ENCODE measurements around the gene ZCCHC2. TPM values are rescaled to one million over a fixed set of nuclear protein-coding genes. Genes with fewer than 3 reads are reported as not detected.

ZCCHC2 gene
- total RNA-seq, 1 experiment from 2014 or later = 12.4 TPM

DNA sequence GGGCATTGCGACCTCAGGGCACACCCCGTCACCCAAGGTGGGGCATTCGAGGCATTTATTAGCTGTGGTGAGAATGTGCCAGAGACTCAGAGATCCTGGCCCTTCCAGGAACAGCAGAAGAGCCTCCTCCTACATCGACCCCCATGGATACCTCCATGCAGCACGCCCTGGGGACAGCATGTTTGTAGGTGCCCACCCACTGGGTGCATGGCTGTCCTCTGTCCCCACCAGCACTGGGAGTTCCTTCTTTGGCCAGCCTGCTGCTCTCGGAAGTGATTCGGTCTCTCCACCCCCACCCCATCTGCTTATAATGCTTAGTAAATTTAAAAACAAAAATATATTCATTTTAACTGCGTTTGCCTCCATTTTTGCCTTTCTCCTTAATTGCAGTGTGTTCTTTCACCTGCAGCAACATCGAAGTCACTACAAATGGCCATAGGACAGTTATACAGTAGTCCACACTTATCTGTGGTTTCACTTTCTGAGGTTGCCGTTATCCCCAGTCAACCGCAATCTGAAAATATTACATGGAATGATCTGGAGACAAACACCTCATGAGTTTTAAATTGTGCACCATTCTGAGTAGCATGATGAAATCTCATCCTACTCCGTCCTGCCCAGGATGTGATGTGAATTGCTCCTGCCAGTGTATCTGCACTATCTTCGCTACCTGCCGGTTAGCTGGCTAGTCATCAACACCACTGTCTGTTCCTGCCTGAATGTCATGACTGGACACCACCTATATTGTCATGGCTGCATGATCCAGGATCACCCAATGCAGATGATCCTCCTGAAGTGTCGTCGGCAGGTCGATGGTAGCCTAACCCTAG is 29.6 kb upstream of the ZCCHC2 start:
- no peak overlapping the region for H2BK20ac ChIP-seq (ENCODE audit: low read depth, low read length, poor library complexity, severe bottlenecking)
- H3T11ph ChIP-seq (ENCODE audit: low read length) = no peak overlapping the region
- no peak overlapping the region for H3K18ac ChIP-seq (ENCODE audit: insufficient read length, low read depth, low read length)
- no peaks in the 10 kb centered on the region for H3K23me2 ChIP-seq (ENCODE audit: insufficient read length, low read depth, low read length, poor library complexity, severe bottlenecking)
- no peak overlapping the region for H3K14ac ChIP-seq (ENCODE audit: insufficient read depth, low read length)
- no peaks in the 10 kb centered on the region for H3K4me1 ChIP-seq (ENCODE audit: insufficient read depth, low read length)
- no peak for DNase-seq
- no peak overlapping the region for H2AK5ac ChIP-seq (ENCODE audit: insufficient read length, low read length)
- no peak overlapping the region for H3K4me2 ChIP-seq (ENCODE audit: insufficient read depth, insufficient read length, low read length)
- H3K23ac ChIP-seq (ENCODE audit: insufficient read length, low read depth, low read length) = no peak overlapping the region
- H3K36me3 Mint-ChIP-seq (ENCODE audit: insufficient read depth in 1 of 3, low read depth in 3 of 3) = no peaks in the 10 kb centered on the region
- H4K20me1 ChIP-seq (ENCODE audit: control insufficient read depth, insufficient read depth, insufficient read length) = no peaks in the 10 kb centered on the region
- H3K27ac ChIP-seq (ENCODE audit: insufficient read length, low read depth, low read length) = no peak overlapping the region
- no peak overlapping the region for H3K4ac ChIP-seq (ENCODE audit: low read depth, low read length)
- H3K27me3 ChIP-seq (ENCODE audit: insufficient read depth, low read length) = no peaks in the 10 kb centered on the region
- no peak overlapping the region for H3K56ac ChIP-seq (ENCODE audit: insufficient read length, low read depth, low read length)
- H4K8ac ChIP-seq (replicated peaks; ENCODE audit: insufficient read length, low read depth, low read length) = no peak overlapping the region
- no peaks in the 10 kb centered on the region for H3K79me2 ChIP-seq (ENCODE audit: insufficient read depth, low read length)
- no peak overlapping the region for H2BK120ac ChIP-seq (ENCODE audit: low read depth, low read length, poor library complexity, severe bottlenecking)
- no peak overlapping the region for H3K9ac ChIP-seq (ENCODE audit: extremely low read depth, insufficient read length, low read length)
- no peak overlapping the region for H2BK12ac ChIP-seq (ENCODE audit: insufficient read length, low read depth, low read length)
- no peaks in the 10 kb centered on the region for H3K9me3 Mint-ChIP-seq
- no peak overlapping the region for H4K5ac ChIP-seq (ENCODE audit: insufficient read length, low read depth, low read length)
- peaks cover 0 to 6% of the 10 kb centered on the region in 2 experiments; a peak in 3 of 4 replicates for H3K4me1 Mint-ChIP-seq
- H3K4me3 Mint-ChIP-seq = no peak overlapping the region
- TF ChIP-seq, protein P1, sequence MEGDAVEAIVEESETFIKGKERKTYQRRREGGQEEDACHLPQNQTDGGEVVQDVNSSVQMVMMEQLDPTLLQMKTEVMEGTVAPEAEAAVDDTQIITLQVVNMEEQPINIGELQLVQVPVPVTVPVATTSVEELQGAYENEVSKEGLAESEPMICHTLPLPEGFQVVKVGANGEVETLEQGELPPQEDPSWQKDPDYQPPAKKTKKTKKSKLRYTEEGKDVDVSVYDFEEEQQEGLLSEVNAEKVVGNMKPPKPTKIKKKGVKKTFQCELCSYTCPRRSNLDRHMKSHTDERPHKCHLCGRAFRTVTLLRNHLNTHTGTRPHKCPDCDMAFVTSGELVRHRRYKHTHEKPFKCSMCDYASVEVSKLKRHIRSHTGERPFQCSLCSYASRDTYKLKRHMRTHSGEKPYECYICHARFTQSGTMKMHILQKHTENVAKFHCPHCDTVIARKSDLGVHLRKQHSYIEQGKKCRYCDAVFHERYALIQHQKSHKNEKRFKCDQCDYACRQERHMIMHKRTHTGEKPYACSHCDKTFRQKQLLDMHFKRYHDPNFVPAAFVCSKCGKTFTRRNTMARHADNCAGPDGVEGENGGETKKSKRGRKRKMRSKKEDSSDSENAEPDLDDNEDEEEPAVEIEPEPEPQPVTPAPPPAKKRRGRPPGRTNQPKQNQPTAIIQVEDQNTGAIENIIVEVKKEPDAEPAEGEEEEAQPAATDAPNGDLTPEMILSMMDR (conservative IDR thresholded peaks at IDR 0.05) = no peak
- no peak overlapping the region for H2AFZ ChIP-seq (ENCODE audit: low read length)
- no peaks in the 10 kb centered on the region; the same call in 1 of the 2 replicates for H3K27me3 Mint-ChIP-seq (ENCODE audit: low read depth)
- H3K27ac Mint-ChIP-seq = no peak overlapping the region
- no CpG with 5 or more reads among the region's 17 CpGs for WGBS (ENCODE audit: extremely low coverage, insufficient read length, low lambda C conversion rate)
- no peak overlapping the region for H2BK5ac ChIP-seq (ENCODE audit: insufficient read length, low read length)
- H3K79me1 ChIP-seq (ENCODE audit: insufficient read depth, low read depth, low read length, poor library complexity, severe bottlenecking) = no peaks in the 10 kb centered on the region
- H3K9me3 ChIP-seq (ENCODE audit: control insufficient read depth, low read depth, low read length) = no peaks in the 10 kb centered on the region
- no peak overlapping the region for H2BK15ac ChIP-seq (ENCODE audit: low read depth, low read length)
- no peak overlapping the region for H4K91ac ChIP-seq (ENCODE audit: insufficient read length, low read depth, low read length)

All from H9 (cell line).